Measurements from ENCODE around the gene ATXN7. TPM values are rescaled to one million over a fixed set of nuclear protein-coding genes. Genes with fewer than 3 reads are reported as not detected.

Gene ATXN7
- total RNA-seq, 2 donors from 2014 or later: 38.6 to 50.2 TPM

DNA sequence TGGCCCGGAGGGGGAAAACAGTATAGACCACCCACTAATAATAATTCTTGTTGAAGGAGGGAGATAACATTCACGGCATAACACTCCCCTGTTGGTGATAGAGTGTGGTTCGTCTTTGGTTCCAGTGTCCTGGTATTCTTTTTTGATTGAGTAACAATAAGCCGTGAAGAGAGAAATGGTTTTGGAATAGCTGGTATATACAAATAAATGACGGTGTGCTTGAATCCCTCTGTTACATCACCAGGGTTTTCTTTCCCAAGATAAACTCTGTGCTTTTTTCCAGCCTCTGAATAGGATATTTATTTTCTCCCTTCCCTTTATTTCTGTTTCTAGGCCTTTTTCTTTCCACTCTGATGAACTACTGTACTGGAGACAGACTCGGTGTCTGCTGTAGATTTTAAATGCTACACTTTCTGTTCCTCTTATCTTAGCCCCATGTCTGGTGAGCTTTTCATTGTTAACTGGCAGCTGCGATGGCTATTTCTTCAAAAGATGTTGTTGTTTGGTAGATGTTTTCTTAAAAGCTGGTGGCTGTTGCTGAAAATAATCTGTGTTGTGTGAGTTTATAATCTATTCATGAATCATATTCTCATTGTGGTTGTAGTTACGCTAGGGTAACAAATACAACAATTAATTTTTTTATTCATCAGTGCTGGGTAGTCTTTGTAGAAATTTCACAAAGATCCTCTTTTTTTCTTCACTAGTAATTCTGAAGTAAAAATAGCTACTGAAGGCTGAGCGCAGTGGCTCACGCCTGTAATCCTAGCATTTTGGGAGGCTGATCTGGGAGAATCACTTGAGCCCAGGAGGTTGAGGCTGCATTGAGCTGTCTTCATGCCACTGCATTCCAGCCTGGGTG, 64.0 kb downstream of the ATXN7 start:
- no peaks in the 10 kb centered on the region for H3K27me3 Mint-ChIP-seq
- peak overlapping the region; percentile 7 for H3K27ac Mint-ChIP-seq
- no peak for ATAC-seq (replicated peaks)
- H3K4me3 Mint-ChIP-seq: no peak overlapping the region
- H3K9me3 Mint-ChIP-seq: no peaks in the 10 kb centered on the region
- peaks cover 86% of the 10 kb centered on the region for H3K36me3 Mint-ChIP-seq (ENCODE audit: low read depth)
- peaks cover 39% of the 10 kb centered on the region for H3K4me1 Mint-ChIP-seq

DNA sequence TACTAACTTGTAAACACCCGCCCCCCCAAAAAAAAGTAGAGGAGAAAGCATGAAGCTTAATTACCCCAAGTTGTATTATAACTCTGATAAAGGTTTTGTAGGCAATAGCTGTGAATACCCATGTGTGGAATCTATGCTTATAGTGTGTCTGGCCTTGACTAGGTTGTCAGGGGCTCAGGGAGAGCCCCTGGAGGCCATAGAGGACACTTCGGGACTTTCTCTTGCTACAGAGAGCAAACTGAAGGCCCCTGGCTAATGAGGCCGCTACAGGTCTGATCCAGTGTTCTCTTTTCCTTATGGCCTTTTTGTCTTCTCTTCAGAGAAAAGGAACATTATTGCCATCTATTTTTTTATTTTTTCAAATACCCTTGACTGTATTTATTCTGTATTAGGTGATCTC, 67.6 kb downstream of the ATXN7 start:
- H3K36me3 Mint-ChIP-seq (ENCODE audit: low read depth): peaks cover 49% of the 10 kb centered on the region
- no peak for ATAC-seq (replicated peaks)
- H3K4me1 Mint-ChIP-seq: peaks cover 44% of the 10 kb centered on the region
- H3K27ac Mint-ChIP-seq: no peak overlapping the region
- H3K9me3 Mint-ChIP-seq: no peaks in the 10 kb centered on the region
- no peak overlapping the region for H3K4me3 Mint-ChIP-seq
- H3K27me3 Mint-ChIP-seq: no peaks in the 10 kb centered on the region

DNA sequence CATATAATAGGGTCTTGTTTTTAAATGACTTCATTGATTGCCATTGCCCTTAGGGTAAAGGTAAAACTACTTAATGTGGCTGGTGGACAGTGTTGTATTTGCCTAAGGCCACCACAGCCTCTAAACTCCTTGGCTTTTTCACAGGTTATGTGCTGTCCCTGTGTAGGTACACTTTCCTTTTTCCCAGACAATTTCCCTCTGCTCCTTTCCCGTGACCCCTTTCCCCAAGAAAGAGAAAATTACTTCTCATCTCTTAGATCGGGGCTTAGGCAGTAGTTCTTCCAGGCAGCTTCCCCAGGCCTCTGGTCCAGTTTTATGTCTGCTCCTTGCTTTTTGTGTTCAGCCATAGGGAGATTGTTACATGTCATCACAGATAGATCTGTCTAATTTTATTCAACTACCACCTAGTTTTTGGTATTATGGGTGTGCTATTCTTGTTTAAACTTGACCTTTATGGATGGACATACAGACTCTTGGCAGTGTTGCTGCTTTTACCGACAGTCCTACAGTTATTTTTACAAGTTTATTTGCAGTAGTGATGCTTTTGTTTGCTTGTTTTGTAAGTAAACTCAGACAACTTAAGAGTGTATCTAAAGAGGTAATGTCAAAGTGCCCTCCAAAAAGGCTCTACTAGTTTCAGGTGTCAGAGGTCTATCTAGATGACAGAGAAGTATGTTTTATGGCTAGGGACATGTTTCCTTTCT, 69.0 kb downstream of the ATXN7 start:
- Mint-ChIP-seq H3K27me3 (no peaks in the 10 kb centered on the region), H3K36me3 (ENCODE audit: low read depth) (peaks cover 36% of the 10 kb centered on the region), H3K4me1 (peaks cover 46% of the 10 kb centered on the region), H3K9me3 (no peaks in the 10 kb centered on the region), H3K4me3 (peak overlapping the region; percentile 68), H3K27ac (peak overlapping the region; percentile 74)
- no peak for ATAC-seq (replicated peaks)

DNA sequence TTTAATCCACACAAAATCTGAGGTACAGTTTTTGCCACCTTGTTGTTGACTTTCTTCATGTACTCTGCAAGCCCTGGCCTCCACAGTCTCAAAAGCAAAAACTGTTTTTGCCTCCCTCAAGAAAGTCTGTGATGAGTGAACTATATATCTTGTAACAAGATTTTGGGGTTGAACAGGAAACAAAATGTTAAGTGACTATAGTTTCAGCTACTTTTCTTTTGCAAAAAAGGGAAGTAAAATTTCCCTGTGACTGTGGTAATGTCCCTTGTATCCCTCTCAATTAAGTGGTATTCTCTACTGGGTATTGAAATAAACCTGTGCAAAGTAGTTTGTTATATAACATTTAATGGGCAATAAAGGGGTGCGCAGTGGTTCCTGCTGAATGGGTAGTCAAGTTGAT, 69.8 kb downstream of the ATXN7 start:
- no peaks in the 10 kb centered on the region for H3K27me3 Mint-ChIP-seq
- peaks cover 52% of the 10 kb centered on the region for H3K4me1 Mint-ChIP-seq
- peak; percentile 25 for ATAC-seq (replicated peaks)
- H3K27ac Mint-ChIP-seq: peak overlapping the region; percentile 74
- peak overlapping the region; percentile 68 for H3K4me3 Mint-ChIP-seq
- H3K36me3 Mint-ChIP-seq (ENCODE audit: low read depth): peaks cover 38% of the 10 kb centered on the region
- no peaks in the 10 kb centered on the region for H3K9me3 Mint-ChIP-seq

DNA sequence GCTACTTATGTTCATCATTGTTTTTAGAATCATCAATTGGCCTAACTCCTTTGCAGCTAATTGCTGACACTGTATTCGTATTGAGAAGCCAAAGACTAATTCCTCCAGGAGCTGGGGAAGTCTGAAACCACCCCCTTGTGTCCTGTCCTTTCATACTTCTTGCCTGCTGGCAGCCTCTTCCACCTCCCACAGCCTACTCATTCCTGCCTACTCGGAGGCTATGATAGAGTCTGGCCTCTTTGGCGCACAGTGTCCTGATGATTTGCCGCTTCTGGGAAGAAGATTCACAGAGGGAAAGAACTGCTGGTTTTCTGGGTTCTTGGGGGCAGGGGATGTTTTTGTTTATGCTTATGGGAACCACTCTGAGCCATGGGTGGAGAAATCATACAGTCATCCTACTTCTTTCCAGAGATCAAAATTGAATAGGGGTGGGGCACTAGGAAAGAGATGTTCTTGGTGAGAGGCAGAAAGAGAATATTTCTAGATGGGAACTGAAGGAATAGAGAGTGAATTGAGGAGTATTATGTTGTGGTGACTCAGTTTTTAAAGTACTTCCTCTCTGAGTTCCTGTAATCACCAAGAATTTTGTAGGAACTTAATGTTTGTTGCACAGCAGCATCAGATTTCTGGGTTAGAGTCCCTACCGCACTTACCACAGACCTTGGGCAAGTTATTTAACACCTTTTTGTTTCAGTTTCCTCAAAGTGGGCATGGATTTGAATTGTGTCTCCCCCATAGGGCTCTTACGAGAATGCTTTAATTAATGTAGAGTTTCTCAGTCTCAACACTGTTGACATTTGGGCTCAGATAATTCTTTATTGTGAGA, 70.6 kb downstream of the ATXN7 start:
- ATAC-seq (replicated peaks): peak; percentile 52
- peak overlapping the region; percentile 68 for H3K4me3 Mint-ChIP-seq
- no peaks in the 10 kb centered on the region for H3K9me3 Mint-ChIP-seq

DNA sequence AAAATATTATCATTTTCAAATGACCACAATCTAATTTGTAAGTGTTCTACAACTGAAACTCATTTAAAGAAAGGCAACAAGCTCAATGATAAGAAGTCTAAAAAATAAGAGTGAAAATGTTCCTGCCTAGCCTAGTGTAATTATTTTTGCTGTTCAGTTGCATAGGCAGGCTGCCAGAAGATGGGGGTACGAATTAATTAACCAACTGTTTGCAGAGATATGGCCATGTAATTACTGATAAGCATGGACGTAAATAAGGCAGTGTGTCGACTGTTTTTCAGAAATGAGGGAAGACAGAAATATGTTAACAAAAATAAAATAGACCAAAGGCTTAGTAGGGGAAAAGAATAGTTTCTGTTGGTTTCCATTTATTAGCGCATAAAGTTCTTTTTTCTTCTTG, 73.3 kb downstream of the ATXN7 start:
- H3K4me3 Mint-ChIP-seq: no peak overlapping the region
- H3K4me1 Mint-ChIP-seq: peaks cover 46% of the 10 kb centered on the region
- H3K36me3 Mint-ChIP-seq (ENCODE audit: low read depth): peaks cover 9% of the 10 kb centered on the region
- H3K27ac Mint-ChIP-seq: no peak overlapping the region
- no peak for ATAC-seq (replicated peaks)
- no peaks in the 10 kb centered on the region for H3K9me3 Mint-ChIP-seq
- H3K27me3 Mint-ChIP-seq: no peaks in the 10 kb centered on the region

More for the DNA sequence above, 70.6 kb downstream of the ATXN7 start:
- H3K36me3 Mint-ChIP-seq (ENCODE audit: low read depth): peaks cover 32% of the 10 kb centered on the region
- H3K27me3 Mint-ChIP-seq: no peaks in the 10 kb centered on the region
- H3K4me1 Mint-ChIP-seq: peaks cover 53% of the 10 kb centered on the region
- H3K27ac Mint-ChIP-seq: peak overlapping the region; percentile 74

DNA sequence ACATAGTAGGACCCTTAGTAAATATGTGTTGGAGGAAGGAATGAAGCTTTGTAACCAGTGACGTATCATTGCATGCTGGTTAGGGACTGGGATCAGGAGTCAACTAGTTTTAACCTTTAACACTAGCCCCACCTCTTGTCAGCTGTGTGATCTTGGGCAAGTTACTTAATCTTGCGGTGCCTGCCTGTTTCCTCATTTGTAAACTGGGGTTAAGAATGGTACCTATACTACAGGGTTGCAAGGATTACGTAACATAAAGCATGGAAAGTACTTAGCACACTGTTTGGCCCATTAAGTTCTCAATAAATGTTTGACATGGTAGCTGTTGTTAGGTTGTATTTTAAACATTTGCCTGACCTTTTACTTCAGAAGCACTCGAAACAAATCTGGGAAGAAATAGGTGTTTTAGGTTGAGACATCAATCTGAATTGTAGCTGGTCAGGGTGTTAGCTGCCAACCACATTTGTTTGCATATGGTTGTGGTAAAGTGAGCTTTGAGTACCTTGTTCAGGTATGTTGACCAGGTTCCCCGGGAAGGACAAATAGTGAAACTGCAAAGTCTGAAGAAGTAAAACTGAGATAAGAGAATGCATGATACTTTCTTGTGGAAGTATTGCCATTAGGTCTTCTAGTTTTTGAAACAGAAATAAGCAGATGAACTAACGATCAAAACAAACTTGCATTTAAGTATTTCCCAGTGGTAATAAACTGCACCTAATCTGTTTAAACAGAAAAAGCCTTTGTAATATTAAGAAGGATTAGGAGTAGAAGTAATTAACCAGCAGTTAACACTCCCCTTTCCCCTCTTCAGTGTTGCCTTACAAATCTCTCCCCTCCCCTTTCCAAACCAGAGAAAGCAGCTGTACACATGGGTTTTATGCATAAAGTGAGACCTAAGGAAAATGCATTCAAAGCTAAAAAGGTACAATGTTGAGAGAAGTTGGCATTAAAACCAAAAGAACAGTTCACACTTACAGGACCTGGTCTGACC, 74.3 kb downstream of the ATXN7 start:
- H3K4me3 Mint-ChIP-seq: peak overlapping the region; percentile 10
- no peak overlapping the region for H3K27ac Mint-ChIP-seq
- peak; percentile 53 for ATAC-seq (replicated peaks)
- H3K9me3 Mint-ChIP-seq: no peaks in the 10 kb centered on the region
- no peaks in the 10 kb centered on the region for H3K27me3 Mint-ChIP-seq
- H3K4me1 Mint-ChIP-seq: peaks cover 43% of the 10 kb centered on the region
- H3K36me3 Mint-ChIP-seq (ENCODE audit: low read depth): peaks cover 9% of the 10 kb centered on the region

DNA sequence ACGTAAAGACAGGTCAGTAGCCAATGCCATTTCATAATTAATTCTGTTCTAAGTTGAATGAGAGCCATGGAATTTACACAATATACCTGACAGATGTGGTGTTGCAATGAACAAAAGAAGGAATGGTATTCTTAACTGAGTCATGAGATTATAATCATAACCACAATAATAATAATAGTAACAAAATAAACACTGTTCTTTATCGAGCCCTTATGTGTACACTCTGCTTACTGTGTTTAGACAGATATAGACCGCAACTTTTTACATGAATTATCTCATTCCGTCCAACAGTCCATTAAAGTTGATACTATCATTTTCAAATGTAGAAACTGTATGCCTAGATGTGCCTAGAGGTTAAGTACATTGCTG, 76.7 kb downstream of the ATXN7 start:
- no peaks in the 10 kb centered on the region for H3K9me3 Mint-ChIP-seq
- H3K27me3 Mint-ChIP-seq: no peaks in the 10 kb centered on the region
- H3K4me1 Mint-ChIP-seq: peaks cover 33% of the 10 kb centered on the region
- peaks cover 29% of the 10 kb centered on the region for H3K36me3 Mint-ChIP-seq (ENCODE audit: low read depth)
- no peak overlapping the region for H3K4me3 Mint-ChIP-seq
- H3K27ac Mint-ChIP-seq: no peak overlapping the region
- no peak for ATAC-seq (replicated peaks)

DNA sequence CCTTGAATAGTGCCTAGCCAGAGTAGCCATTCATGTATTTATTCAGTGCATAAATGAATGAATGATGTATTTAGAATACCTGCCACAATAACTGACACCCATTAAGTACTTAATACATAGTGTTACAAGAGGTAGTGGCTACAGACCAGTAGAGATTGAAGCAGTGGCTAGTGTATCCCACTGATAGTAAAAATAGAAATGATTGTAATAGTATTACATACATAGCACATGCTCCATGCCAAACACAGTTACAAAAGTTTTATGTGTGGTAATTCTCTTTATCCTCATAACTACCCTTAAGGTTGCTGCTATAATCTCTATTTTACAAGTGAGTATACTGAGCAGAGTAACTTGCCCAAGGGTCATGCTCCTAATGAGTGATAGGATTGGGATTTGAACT, 78.9 kb downstream of the ATXN7 start:
- H3K27ac Mint-ChIP-seq: no peak overlapping the region
- ATAC-seq (replicated peaks): no peak

DNA sequence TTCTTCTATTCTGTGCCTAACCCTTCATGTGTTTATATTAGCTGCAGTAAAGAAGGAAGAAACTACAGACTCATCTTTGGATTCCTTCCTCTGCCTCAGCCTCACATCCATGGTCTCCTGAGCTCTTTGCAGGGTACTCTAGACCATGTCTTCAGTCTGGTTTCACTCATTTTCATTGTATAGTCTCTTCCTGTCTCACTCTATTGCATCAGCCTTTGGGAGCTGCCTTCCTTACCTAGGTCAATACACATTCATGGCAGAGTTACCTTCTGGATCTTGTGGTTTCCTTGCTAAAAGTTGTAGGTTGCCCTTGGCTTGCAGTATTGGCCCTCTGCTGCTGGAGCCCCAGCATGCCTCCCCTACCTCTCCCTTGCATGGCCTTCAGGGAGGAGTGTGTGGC, 80.0 kb downstream of the ATXN7 start:
- H3K4me1 Mint-ChIP-seq: peaks cover 34% of the 10 kb centered on the region
- H3K4me3 Mint-ChIP-seq: no peak overlapping the region
- H3K27ac Mint-ChIP-seq: no peak overlapping the region
- no peak for ATAC-seq (replicated peaks)
- no peaks in the 10 kb centered on the region for H3K27me3 Mint-ChIP-seq
- peaks cover 35% of the 10 kb centered on the region for H3K36me3 Mint-ChIP-seq (ENCODE audit: low read depth)
- H3K9me3 Mint-ChIP-seq: no peaks in the 10 kb centered on the region

More for the DNA sequence above, 78.9 kb downstream of the ATXN7 start:
- Mint-ChIP-seq H3K4me3 (no peak overlapping the region), H3K36me3 (ENCODE audit: low read depth) (peaks cover 34% of the 10 kb centered on the region), H3K4me1 (peaks cover 37% of the 10 kb centered on the region), H3K9me3 (no peaks in the 10 kb centered on the region), H3K27me3 (no peaks in the 10 kb centered on the region)

DNA sequence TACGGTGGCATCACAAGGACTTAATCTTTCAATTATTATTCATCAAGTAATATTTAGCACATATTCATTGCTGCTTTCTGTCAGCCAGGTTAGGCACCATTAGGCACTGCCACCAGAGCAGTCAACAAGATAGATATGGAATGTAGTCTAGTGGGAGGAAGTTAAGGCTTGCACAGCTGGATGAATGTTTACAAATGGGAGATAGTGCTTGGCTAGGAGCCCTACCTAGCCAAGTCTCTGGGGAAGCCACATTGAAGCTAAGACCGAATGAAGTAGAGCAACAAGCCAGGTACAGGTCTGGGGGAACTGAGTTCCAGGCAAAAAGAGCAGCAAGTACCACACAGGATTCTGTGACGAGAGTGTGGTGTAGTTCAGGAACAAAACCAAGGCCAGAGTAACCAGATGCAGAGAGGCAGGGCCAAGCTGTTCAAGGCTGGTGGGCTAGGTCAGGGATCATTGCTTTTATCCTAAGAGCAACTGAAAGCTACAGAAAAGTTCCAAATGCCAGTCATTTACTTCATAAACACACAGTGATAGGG, 82.0 kb downstream of the ATXN7 start:
- no peak for ATAC-seq (replicated peaks)
- peaks cover 40% of the 10 kb centered on the region for H3K36me3 Mint-ChIP-seq (ENCODE audit: low read depth)
- no peaks in the 10 kb centered on the region for H3K9me3 Mint-ChIP-seq
- peak overlapping the region; percentile 21 for H3K27ac Mint-ChIP-seq
- peaks cover 34% of the 10 kb centered on the region for H3K4me1 Mint-ChIP-seq
- H3K4me3 Mint-ChIP-seq: no peak overlapping the region
- no peaks in the 10 kb centered on the region for H3K27me3 Mint-ChIP-seq

DNA sequence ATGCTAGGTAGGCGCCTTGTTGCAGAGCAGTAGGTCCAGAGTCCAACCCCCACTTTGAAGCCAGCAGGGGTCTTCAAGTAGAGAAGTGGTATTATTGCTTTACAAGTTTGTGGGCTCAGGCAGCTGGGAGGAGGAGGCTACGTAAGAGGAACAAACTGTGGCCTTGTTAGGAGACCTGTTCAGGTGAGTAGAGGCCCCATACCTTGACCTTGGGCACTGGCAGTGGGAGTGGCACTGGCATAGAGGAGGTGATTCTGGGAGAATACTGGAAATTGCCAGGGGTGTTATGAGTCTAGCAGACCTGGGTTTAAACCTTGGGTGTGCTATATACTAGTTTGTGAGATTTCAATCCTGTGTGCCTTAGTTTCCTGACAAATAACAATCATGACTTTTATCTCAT, 83.1 kb downstream of the ATXN7 start:
- H3K36me3 Mint-ChIP-seq (ENCODE audit: low read depth): peaks cover 40% of the 10 kb centered on the region

DNA sequence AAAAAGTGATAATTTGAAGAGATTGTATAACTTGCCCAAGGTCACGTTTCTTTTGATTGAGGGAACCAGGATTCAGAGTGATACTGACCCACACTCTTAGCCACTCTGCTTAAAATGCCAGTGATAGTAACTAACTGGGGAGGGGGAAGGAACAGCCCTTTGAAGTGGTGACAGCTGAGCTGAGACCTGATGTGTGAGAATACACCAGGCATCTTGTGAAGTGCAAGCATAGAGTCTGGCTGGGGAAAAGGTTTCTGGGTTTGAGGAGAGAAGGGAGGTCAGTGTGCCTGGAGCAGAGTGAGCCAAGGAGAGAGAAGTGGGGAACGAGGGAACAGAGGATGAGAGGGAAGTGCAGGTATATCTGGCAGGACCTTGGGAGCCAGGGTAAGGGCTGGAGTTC, 83.9 kb downstream of the ATXN7 start:
- H3K9me3 Mint-ChIP-seq: no peaks in the 10 kb centered on the region
- H3K36me3 Mint-ChIP-seq (ENCODE audit: low read depth): peaks cover 45% of the 10 kb centered on the region
- peaks cover 39% of the 10 kb centered on the region for H3K4me1 Mint-ChIP-seq
- no peak overlapping the region for H3K4me3 Mint-ChIP-seq
- no peak for ATAC-seq (replicated peaks)
- H3K27ac Mint-ChIP-seq: peak overlapping the region; percentile 21
- no peaks in the 10 kb centered on the region for H3K27me3 Mint-ChIP-seq

More for the DNA sequence above, 83.1 kb downstream of the ATXN7 start:
- Mint-ChIP-seq H3K9me3 (no peaks in the 10 kb centered on the region), H3K4me3 (no peak overlapping the region), H3K27me3 (no peaks in the 10 kb centered on the region), H3K4me1 (peaks cover 43% of the 10 kb centered on the region), H3K27ac (peak overlapping the region; percentile 21)
- ATAC-seq (replicated peaks): no peak

All from activated T-helper 17 cell treated with anti-CD3 and anti-CD28 coated beads, Interleukin-2, amount 50 U/mL, for 72 hours (primary cell).